Measurements from ENCODE around the gene ANTXR1. TPM values are rescaled to one million over a fixed set of nuclear protein-coding genes. Genes with fewer than 3 reads are reported as not detected.

ANTXR1 gene
- total and polyA plus RNA-seq, 2 of the 8 experiments (the other 6 are each of a cell fraction or from before 2014, with no cell fraction given) = 15.8 to 44.3 TPM

DNA sequence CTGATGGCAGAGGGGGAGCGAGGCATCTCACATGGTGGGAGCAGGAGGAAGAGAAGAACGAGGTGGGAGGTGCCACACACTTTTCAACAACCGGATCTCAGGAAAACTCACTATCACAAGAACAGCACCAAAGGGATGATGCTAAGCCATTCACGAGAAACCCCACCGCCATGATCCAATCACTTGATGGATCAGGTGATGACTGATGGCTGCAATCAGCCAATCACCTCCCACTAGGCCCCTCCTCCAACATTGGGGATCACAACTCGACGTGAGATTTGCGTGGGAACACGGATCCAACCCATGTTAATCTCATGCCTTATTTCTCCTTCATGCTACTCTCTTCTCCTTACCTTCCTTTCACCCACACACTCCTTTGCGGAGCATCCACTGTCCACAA is 143.6 kb downstream of the ANTXR1 start:
- Histone ChIP-seq H3K79me2 (ENCODE audit: control insufficient read depth in 1 of 2, insufficient read depth in 2 of 2, low read length in 2 of 2) (no peaks in the 10 kb centered on the region), H2AK5ac (ENCODE audit: low read depth, low read length) (no peak overlapping the region), H2AFZ (ENCODE audit: low read length) (no peak overlapping the region), H4K20me1 (replicated peaks in 1 of 2; ENCODE audit: control insufficient read depth in 1 of 2, insufficient read depth in 2 of 2, low read length in 2 of 2) (no peaks in the 10 kb centered on the region), H3K56ac (replicated peaks; ENCODE audit: insufficient read length, low read depth, low read length) (no peak overlapping the region), H3K14ac (ENCODE audit: insufficient read length) (no peak overlapping the region), H3K27ac (ENCODE audit: low read depth, low read length) (no peak overlapping the region), H4K8ac (ENCODE audit: extremely low read depth, insufficient read depth, low read length) (no peak overlapping the region), H2BK5ac (ENCODE audit: low read depth, low read length) (no peak overlapping the region), H3K23me2 (ENCODE audit: low read depth, low read length) (no peaks in the 10 kb centered on the region), H2BK15ac (ENCODE audit: low read length) (no peak overlapping the region), H3K36me3 (ENCODE audit: control insufficient read depth in 2 of 4, insufficient read depth in 4 of 4, low read length in 3 of 4) (no peaks in the 10 kb centered on the region; a peak in 1 of 8 replicates), H3K4ac (replicated peaks; ENCODE audit: insufficient read length, low read depth, low read length) (no peak overlapping the region), H3K9ac (replicated peaks in 1 of 4; ENCODE audit: extremely low read depth in 1 of 4, low read depth in 3 of 4, low read length in 3 of 4) (no peak overlapping the region), H2BK120ac (replicated peaks; ENCODE audit: low read depth, low read length) (no peak overlapping the region), H2BK12ac (ENCODE audit: low read depth, low read length) (0 out of 2 replicates have a peak overlapping the region, but pooled peaks have one; percentile 0), H3K27me3 (replicated peaks in 1 of 4; ENCODE audit: control insufficient read depth in 3 of 4, extremely low read depth in 1 of 4, insufficient read depth in 3 of 4, low read length in 3 of 4) (no peaks in the 10 kb centered on the region), H3K23ac (ENCODE audit: insufficient read length) (no peak overlapping the region), H3K9me3 (ENCODE audit: insufficient read depth in 2 of 2, low read depth in 1 of 2, low read length in 1 of 2) (no peaks in the 10 kb centered on the region), H3K4me1 (replicated peaks in 1 of 4; ENCODE audit: control insufficient read depth in 3 of 4, insufficient read depth in 4 of 4, low read length in 3 of 4) (peaks cover 0 to 6% (median 0%) of the 10 kb centered on the region in 4 experiments; a peak in 1 of 7 replicates), H3K4me2 (ENCODE audit: insufficient read depth in 1 of 2, low read depth in 2 of 2, low read length in 2 of 2) (no peak overlapping the region), H4K5ac (ENCODE audit: insufficient read length, low read depth, low read length) (no peak overlapping the region), H3K4me3 (ENCODE audit: extremely low read depth in 1 of 4, insufficient read depth in 2 of 4, low read depth in 3 of 4, low read length in 4 of 4) (no peak overlapping the region), H4K91ac (replicated peaks; ENCODE audit: insufficient read length, low read length) (no peak overlapping the region), H3K18ac (ENCODE audit: extremely low read depth, low read length) (no peak overlapping the region), H2BK20ac (ENCODE audit: low read length) (no peak overlapping the region), H3K79me1 (ENCODE audit: low read depth, low read length) (no peaks in the 10 kb centered on the region)
- CTCF ChIA-PET (ENCODE audit: partially characterized antibody) = interaction anchor here (0.6 to 2.5 kb wide), 2 partner anchors 100 to 150 kb away, joined by 3 to 11 read pairs; no protein-coding TSS in a partner anchor
- 92% methylated on average over 10 of the region's 10 CpGs; no CpG with 5 or more reads in 1 of the 2 experiments for WGBS, 2 experiments (ENCODE audit: extremely low coverage in 1 of 2, insufficient coverage in 1 of 2, insufficient read length in 1 of 2, insufficient replicate concordance in 2 of 2, low coverage in 1 of 2, low lambda C conversion rate in 2 of 2, missing lambda C conversion rate in 1 of 2)
- DNase-seq (ENCODE audit: low read depth in 1 of 2, low spot score in 2 of 2) (no peak), FAIRE-seq (no peak)
- TF ChIP-seq SP1 (IDR thresholded peaks at IDR 0.05; ENCODE audit: low read depth, low read length) (0 out of 2 replicates have a peak, but pooled peaks have one; percentile 20), TAF1 (IDR thresholded peaks at IDR 0.05; ENCODE audit: low read depth, low read length) (no peak), KDM1A (IDR thresholded peaks at IDR 0.05; ENCODE audit: borderline replicate concordance, low read length) (no peak)
- POLR2A ChIA-PET (ENCODE audit: partially characterized antibody) = no interaction called here

All from H1 (cell line).